NCI-H2171 treated with DMSO at 0.1 percent for 48 hours (cell line): ENCODE data around the gene DOK4.

ENCODE experiments used
- DNase-seq: peaks from one replicate; lab custom pipeline; 2025; lab: John Stamatoyannopoulos, UW

Gene DOK4

GRCh38 chr16:57476546-57477410, 9.5 kb downstream of the DOK4 start:
- no peak for DNase-seq

- no peak for DNase-seq
Observed at GRCh38 chr16:57475711-57476339, 10.5 kb downstream of the DOK4 start.

- DNase-seq = no peak
Observed at GRCh38 chr16:57474671-57475661, 11.3 kb downstream of the DOK4 start.

GRCh38 chr16:57473906-57474305, 12.4 kb downstream of the DOK4 start:
- DNase-seq = no peak

GRCh38 chr16:57473176-57473840, 13.0 kb downstream of the DOK4 start:
- no peak for DNase-seq

GRCh38 chr16:57472665-57473060, 13.6 kb downstream of the DOK4 start:
- peak; percentile 28 for DNase-seq

- no peak for DNase-seq
Observed at GRCh38 chr16:57471852-57472664, 14.2 kb downstream of the DOK4 start.

- DNase-seq = no peak
Observed at GRCh38 chr16:57471209-57471608, 15.1 kb downstream of the DOK4 start.

- DNase-seq = no peak
Observed at GRCh38 chr16:57470711-57471110, 15.6 kb downstream of the DOK4 start.

GRCh38 chr16:57469917-57470470, 16.3 kb downstream of the DOK4 start:
- no peak for DNase-seq

- DNase-seq = no peak
Observed at GRCh38 chr16:57469046-57469445, 17.2 kb downstream of the DOK4 start.

GRCh38 chr16:57468346-57468745, 17.9 kb downstream of the DOK4 start:
- DNase-seq = no peak

GRCh38 chr16:57464523-57464922, 21.8 kb downstream of the DOK4 start:
- no peak for DNase-seq

- DNase-seq = no peak
Observed at GRCh38 chr16:57462978-57463362, 23.3 kb downstream of the DOK4 start.

- peak; percentile 78 for DNase-seq
Observed at GRCh38 chr16:57462209-57462977, 23.9 kb downstream of the DOK4 start, which contains the start of gene POLR2C. Gene POLR2C (plus strand): TSS chr16:57462679. CDS start chr16:57462725, 46 bp downstream.

GRCh38 chr16:57452021-57452420, 34.3 kb downstream of the DOK4 start:
- DNase-seq = no peak

GRCh38 chr16:57447186-57447962, 38.9 kb downstream of the DOK4 start, which contains the start of the genes CIAPIN1 and COQ9:
Gene CIAPIN1 (minus strand): TSS chr16:57447385. CDS start chr16:57440928, 6,457 bp downstream.
Gene COQ9 (plus strand): TSS chr16:57447479. CDS start chr16:57447506, 27 bp downstream.
- peak; percentile 88 for DNase-seq

GRCh38 chr16:57446531-57447185, 39.6 kb downstream of the DOK4 start:
- peak; percentile 58 for DNase-seq
